ENCODE measurements around the gene NLRP8.
"Not testable (repeated sequence)": the region's sequence is repeated elsewhere in the genome, so short reads cannot be mapped to it uniquely, and the experiment has no call there.

NLRP8 gene

DNA sequence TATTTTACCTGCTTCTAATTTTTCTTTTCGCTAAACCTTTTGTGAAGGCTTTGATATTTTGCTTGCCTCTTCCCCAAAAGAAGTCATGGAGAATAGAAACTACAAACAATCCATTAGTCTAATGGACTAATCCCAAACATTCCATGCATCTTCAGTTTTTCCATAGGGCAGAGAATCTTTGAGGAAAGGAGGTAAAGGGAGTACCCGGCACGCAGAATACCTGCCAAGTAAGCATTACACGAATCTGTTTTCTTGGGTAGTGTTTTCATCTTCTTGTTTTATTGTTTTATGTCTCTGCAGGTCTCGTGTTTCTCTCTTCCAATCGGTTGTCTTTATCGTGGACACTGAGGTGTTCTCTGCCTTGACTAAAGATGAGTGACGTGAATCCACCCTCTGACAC is at the start of gene NLRP8:
Gene NLRP8, plus strand, starts transcription at position 301 of the 400 bp plus-strand sequence.
- no peak within 1 kb of the TSS for H3K27ac Mint-ChIP-seq
- no peaks in the 10 kb centered on the region for H3K27me3 Mint-ChIP-seq (ENCODE audit: low read depth)
- H3K9me3 Mint-ChIP-seq: peaks cover 54% of the 10 kb centered on the region
- DNase-seq (ENCODE audit: low spot score): no peak
- no peaks in the 10 kb centered on the region for H3K4me1 Mint-ChIP-seq (ENCODE audit: low read depth)
- no peak within 1 kb of the TSS for H3K4me3 Mint-ChIP-seq
- H3K36me3 Mint-ChIP-seq (ENCODE audit: low read depth): no peaks in the 10 kb centered on the region

DNA sequence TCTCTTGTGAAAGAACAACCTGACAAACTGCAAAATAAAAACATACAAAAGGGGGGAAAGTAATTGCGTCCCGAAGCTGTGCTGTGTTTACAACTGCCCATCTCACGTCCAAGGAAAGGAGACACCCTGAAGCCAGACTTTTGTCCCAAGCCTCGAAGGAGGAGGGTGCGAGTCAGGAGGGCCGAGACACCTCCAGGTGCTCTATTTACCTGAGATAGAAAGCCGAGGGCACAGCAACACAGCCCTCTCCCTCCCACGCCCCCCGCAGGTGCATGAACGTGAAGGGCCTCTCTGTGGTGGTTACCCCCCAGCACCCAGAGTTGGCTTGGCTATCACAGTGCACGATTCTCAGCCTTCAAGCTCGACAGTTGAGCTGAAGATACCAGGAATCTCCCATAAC is 48.7 kb upstream of the NLRP8 start:
- H3K4me3 Mint-ChIP-seq: no peak overlapping the region
- no peak overlapping the region for H3K27ac Mint-ChIP-seq
- no peaks in the 10 kb centered on the region for H3K27me3 Mint-ChIP-seq (ENCODE audit: low read depth)
- no peaks in the 10 kb centered on the region for H3K4me1 Mint-ChIP-seq (ENCODE audit: low read depth)
- peaks cover 43% of the 10 kb centered on the region for H3K9me3 Mint-ChIP-seq
- no peak for DNase-seq (ENCODE audit: low spot score)
- peaks cover 1% of the 10 kb centered on the region for H3K36me3 Mint-ChIP-seq (ENCODE audit: low read depth)

DNA sequence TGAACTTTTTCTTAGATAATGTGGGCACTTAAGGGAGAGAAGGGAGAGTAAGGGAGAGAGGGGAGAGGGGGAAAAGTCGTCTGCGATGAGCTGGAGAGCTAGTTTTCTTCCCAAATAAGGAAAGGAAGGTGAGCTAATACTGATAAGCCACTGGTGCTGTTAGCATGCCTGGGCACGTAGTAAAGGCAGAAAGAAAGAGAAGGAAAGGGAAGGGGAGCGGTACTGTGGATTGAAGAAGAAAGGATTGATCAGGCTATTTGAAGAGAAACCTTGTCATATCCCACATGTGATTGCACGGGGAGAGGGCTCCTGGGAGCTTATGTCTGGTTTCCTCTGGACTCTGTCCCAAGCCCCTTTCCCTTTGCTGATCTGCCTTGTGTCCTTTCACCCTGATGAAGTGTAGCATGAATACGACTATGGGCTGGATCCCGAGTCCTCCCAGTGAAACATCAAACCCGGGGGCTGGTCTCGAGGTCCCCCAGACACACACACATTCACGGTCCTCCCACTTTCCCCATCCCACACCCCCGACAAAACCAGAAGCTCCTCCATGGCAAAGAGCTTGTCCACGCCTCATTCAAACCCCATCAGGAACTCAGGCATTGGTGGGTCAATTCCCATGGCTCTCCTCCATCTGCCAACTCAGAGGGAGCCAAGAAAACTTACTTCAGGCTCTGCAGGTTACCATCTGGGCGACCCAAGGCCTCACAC is 46.1 kb upstream of the NLRP8 start:
- H3K4me3 Mint-ChIP-seq: no peak overlapping the region
- no peaks in the 10 kb centered on the region for H3K27me3 Mint-ChIP-seq (ENCODE audit: low read depth)
- H3K4me1 Mint-ChIP-seq (ENCODE audit: low read depth): no peaks in the 10 kb centered on the region
- H3K36me3 Mint-ChIP-seq (ENCODE audit: low read depth): peaks cover 1% of the 10 kb centered on the region
- no peak overlapping the region for H3K27ac Mint-ChIP-seq
- no peak for DNase-seq (ENCODE audit: low spot score)
- peaks cover 45% of the 10 kb centered on the region for H3K9me3 Mint-ChIP-seq

DNA sequence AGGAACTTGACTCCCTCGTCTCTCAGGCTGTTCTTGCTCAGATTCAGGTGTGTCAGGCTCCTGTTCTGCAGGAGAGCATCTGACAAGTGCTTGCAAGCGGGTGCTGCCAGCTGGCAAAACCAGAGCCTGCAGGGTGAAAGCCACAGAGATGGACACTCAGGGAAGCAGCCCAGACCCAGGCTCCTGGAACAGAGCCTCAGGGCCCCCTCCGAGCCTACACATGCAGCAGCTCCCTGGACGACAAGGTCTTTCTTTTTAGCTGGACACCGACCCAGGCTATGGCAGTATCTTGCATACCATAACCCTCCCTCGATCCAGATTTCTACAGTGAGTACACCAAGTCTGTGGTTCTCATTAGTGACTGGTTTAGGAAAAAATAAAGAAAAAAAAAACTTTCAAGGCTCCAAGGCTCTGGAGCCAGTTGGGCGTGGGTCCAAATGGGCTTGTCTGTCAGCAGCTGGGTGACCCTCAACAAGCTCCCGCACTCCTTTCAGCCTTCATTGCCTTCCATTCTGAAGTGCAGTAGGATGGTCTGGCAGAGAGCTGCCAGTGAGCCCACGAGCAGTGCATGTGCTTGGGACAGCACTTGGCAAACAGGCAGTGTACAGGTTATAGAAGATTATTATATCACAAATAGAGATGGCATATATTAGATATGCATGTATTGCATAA is 45.4 kb upstream of the NLRP8 start:
- no peak for DNase-seq (ENCODE audit: low spot score)
- peaks cover 42% of the 10 kb centered on the region for H3K9me3 Mint-ChIP-seq
- H3K36me3 Mint-ChIP-seq (ENCODE audit: low read depth): peaks cover 1% of the 10 kb centered on the region
- H3K27me3 Mint-ChIP-seq (ENCODE audit: low read depth): no peaks in the 10 kb centered on the region
- no peak overlapping the region for H3K27ac Mint-ChIP-seq
- H3K4me1 Mint-ChIP-seq (ENCODE audit: low read depth): no peaks in the 10 kb centered on the region
- H3K4me3 Mint-ChIP-seq: no peak overlapping the region

DNA sequence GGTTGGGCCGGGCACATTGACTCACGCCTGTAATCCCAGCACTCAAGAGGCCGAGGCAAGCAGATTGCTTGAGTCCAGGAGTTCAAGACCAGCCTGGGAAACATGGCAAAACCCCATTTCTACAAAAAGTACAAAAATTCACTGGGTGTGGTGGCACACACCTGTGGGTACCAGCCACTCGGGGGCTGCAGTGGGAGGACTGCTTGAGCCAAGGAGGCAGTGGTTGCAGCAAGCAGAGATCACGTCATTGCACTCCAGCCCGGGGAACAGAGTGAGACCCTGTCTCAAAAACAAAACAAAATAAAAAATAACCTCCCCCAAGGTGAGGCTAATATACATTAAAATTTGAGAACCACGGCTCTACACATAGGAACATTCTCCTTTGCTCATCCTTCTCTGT is 40.3 kb upstream of the NLRP8 start:
- Mint-ChIP-seq H3K4me1 (ENCODE audit: low read depth) (no peaks in the 10 kb centered on the region), H3K36me3 (ENCODE audit: low read depth) (no peaks in the 10 kb centered on the region), H3K27ac (no peak overlapping the region), H3K9me3 (peaks cover 69% of the 10 kb centered on the region), H3K27me3 (ENCODE audit: low read depth) (no peaks in the 10 kb centered on the region), H3K4me3 (no peak overlapping the region)
- DNase-seq (ENCODE audit: low spot score): no peak

DNA sequence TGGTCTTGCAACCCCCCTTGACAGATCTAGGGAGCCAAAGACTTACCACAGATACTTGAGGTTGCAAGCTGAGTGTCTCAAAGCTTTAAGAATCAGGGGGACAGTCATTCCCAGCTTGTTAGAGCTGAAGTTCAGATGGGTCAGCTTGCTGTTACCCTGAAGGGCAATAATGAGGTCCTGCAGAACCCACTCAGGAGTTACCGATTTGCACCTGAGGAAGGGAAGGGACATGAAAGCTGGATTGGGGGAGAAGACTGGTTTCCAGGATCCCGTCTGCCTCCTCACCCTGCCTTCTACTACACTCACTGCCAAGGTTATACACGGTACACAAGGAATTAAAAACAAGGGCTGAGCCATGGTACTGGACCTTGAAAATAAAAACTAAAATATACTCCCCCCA is 39.9 kb upstream of the NLRP8 start:
- Mint-ChIP-seq H3K27me3 (ENCODE audit: low read depth) (no peaks in the 10 kb centered on the region), H3K4me1 (ENCODE audit: low read depth) (no peaks in the 10 kb centered on the region), H3K36me3 (ENCODE audit: low read depth) (no peaks in the 10 kb centered on the region), H3K9me3 (peaks cover 74% of the 10 kb centered on the region), H3K4me3 (no peak overlapping the region), H3K27ac (no peak overlapping the region)
- DNase-seq (ENCODE audit: low spot score): no peak

DNA sequence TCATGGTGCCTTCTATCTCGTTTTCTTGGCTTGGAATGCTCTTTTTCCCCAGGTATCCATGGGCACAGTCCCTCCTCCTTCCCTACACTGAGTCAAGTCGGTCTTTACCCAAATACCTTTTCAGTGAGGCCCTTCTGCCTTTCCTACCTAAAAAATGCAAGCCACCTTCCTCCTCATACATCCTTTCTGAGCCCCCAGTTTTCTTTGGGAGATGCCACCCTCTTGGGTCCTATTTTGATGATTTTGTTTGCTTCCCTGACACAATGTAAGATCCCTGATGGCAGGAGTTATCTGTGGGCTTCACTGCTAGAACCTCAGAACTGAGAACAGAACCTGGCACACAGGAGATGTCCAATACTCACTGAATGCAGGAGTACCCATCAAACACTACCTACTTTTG is 37.8 kb upstream of the NLRP8 start:
- H3K4me3 Mint-ChIP-seq: no peak overlapping the region
- H3K9me3 Mint-ChIP-seq: peaks cover 77% of the 10 kb centered on the region
- no peak overlapping the region for H3K27ac Mint-ChIP-seq
- no peak for DNase-seq (ENCODE audit: low spot score)
- H3K27me3 Mint-ChIP-seq (ENCODE audit: low read depth): no peaks in the 10 kb centered on the region
- no peaks in the 10 kb centered on the region for H3K4me1 Mint-ChIP-seq (ENCODE audit: low read depth)
- peaks cover 1% of the 10 kb centered on the region for H3K36me3 Mint-ChIP-seq (ENCODE audit: low read depth)

DNA sequence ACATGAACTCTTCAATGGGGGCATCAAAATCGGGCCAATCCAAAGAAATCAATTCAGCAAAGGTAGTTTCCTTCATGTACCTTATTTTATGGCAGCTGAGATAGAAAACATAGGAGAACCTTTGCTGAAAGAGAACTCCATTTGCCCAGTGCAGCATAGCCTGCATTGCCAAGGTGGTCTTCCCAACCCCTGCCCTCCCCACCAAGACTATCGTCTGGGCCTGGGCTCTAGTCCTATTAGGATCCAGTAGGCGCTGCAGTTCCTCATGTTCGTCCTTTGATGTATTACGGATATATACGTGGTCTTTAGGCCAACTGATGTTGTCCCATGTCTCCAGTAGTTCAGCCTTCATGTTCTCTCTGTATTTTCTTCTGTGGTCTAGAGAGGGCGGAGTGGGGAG is 34.7 kb upstream of the NLRP8 start:
- H3K27ac Mint-ChIP-seq: no peak overlapping the region
- peaks cover 2% of the 10 kb centered on the region for H3K36me3 Mint-ChIP-seq (ENCODE audit: low read depth)
- no peak for DNase-seq (ENCODE audit: low spot score)
- no peaks in the 10 kb centered on the region for H3K4me1 Mint-ChIP-seq (ENCODE audit: low read depth)
- peaks cover 80% of the 10 kb centered on the region for H3K9me3 Mint-ChIP-seq
- H3K27me3 Mint-ChIP-seq (ENCODE audit: low read depth): no peaks in the 10 kb centered on the region
- H3K4me3 Mint-ChIP-seq: no peak overlapping the region

DNA sequence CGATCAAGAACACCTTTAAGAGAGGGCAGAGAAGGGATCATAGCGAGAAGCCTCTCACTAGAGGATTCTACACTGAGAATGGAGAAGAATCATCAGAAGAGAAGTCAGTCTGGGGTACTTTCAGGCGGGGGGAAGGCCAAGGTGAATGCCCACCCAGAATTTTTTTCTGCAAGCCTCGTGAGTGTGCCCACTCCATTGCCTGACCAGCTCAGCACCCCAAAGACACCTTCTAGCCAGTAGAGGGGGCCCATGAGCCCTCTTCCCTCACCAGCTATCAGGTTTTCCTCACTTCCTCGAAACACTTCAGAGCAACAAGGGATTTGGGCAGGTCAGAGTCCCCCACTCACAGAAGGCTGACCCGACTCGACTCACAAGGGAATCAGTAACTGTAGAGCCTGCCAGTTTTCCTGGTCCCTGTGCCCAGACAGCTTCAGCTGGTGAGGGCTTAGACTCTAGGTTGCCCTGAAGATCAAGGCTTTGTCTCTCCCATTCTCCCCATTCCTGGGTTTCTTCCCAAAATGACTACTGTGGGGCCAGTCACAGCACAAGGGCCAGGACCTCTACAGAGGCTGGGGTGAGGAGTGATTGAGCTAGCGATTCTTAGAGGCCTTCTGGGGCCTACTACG is 33.9 kb upstream of the NLRP8 start:
- no peak for DNase-seq (ENCODE audit: low spot score)
- Mint-ChIP-seq H3K4me3 (no peak overlapping the region), H3K27ac (no peak overlapping the region), H3K4me1 (ENCODE audit: low read depth) (no peaks in the 10 kb centered on the region), H3K9me3 (peaks cover 74% of the 10 kb centered on the region), H3K36me3 (ENCODE audit: low read depth) (peaks cover 2% of the 10 kb centered on the region), H3K27me3 (ENCODE audit: low read depth) (no peaks in the 10 kb centered on the region)

DNA sequence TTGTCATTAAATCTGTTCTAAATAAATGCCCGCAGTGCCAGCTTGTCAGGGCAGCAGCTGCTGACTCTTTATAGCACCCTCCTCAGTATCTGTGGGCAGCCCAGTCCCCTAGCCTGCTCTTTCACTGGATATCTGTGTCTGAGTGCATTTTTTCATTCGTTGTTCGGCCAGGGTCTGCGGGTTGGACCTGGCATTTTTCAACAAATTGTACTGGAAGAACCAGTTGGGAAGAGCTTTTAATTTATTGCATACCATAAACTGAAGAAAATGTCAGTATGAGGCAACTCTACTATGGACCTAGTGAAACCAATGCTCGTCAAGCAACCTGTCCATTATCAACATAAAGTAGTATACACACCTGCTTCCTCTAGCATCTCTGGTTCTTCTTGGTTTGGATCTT is 24.1 kb upstream of the NLRP8 start:
- no peak overlapping the region for H3K4me3 Mint-ChIP-seq
- H3K27ac Mint-ChIP-seq: no peak overlapping the region
- DNase-seq (ENCODE audit: low spot score): no peak
- peaks cover 74% of the 10 kb centered on the region for H3K9me3 Mint-ChIP-seq
- no peaks in the 10 kb centered on the region for H3K4me1 Mint-ChIP-seq (ENCODE audit: low read depth)
- H3K36me3 Mint-ChIP-seq (ENCODE audit: low read depth): no peaks in the 10 kb centered on the region
- no peaks in the 10 kb centered on the region for H3K27me3 Mint-ChIP-seq (ENCODE audit: low read depth)

DNA sequence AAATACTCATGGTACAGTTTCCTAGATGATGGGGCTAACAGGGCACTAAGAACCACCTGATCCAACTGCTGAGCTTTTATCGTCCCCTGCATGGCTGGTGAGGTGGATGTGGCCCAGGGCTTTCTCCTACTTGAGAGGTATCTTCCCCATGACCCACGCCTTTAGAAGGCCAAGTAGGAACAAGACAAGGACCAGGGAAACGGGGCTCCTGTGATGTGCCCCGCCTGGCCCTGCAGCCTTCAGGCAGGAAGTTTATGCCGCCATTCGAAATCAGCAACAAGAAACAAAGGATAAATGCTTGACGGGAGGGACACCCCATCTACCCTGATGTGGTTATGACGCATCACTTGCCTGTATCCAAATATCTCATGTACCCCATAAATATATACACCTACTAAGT is 19.6 kb upstream of the NLRP8 start:
- DNase-seq (ENCODE audit: low spot score): no peak
- Mint-ChIP-seq H3K9me3 (peaks cover 64% of the 10 kb centered on the region), H3K4me3 (no peak overlapping the region), H3K27ac (no peak overlapping the region), H3K4me1 (ENCODE audit: low read depth) (no peaks in the 10 kb centered on the region), H3K36me3 (ENCODE audit: low read depth) (no peaks in the 10 kb centered on the region), H3K27me3 (ENCODE audit: low read depth) (no peaks in the 10 kb centered on the region)

DNA sequence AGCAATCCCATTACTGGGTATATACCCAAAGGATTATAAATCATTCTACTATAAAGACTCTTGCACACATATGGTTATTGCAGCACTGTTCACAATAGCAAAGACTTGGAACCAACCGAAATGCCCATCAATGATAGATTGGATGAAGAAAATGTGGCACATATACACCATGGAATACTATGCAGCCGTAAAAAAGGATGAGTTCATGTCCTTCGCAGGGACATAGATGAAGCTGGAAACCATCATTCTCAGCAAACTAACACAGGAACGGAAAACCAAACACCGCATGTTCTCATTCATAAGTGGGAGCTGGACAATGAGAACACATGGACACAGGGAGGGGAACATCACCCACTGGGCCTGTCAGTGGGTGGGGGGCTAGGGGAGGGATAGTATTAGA is 18.4 kb upstream of the NLRP8 start:
- not testable (repeated sequence) for H3K36me3 Mint-ChIP-seq (ENCODE audit: low read depth); H3K27ac Mint-ChIP-seq; H3K27me3 Mint-ChIP-seq (ENCODE audit: low read depth); H3K4me3 Mint-ChIP-seq; H3K4me1 Mint-ChIP-seq (ENCODE audit: low read depth); DNase-seq (ENCODE audit: low spot score)
- peaks cover 62% of the 10 kb centered on the region for H3K9me3 Mint-ChIP-seq

DNA sequence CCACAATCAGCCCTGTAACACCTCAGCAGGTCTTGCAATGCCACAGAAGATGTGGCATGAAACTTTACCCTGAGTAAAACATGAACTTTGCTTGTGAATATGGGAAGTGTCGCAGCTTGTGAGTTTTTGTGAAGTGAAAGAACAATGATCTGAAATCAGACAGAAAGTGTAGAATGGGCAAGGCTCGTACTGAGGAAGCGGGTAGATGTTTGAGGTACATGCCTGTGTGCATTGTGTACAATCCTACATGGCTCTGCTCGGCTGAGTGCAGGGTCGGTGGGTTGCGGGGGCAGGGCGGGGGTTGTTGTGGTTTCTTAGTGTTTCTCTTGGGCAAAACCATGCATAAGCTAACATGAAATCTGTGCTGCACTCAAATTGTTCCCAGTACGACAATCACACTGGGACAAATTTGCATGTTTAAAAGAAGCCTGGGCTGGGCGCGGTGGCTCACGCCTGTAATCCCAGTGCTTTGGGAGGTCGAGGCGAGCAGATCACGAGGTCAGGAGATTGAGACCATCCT is 16.6 kb upstream of the NLRP8 start:
- DNase-seq (ENCODE audit: low spot score): no peak
- no peak overlapping the region for H3K4me3 Mint-ChIP-seq
- no peak overlapping the region for H3K27ac Mint-ChIP-seq
- peaks cover 60% of the 10 kb centered on the region for H3K9me3 Mint-ChIP-seq
- H3K36me3 Mint-ChIP-seq (ENCODE audit: low read depth): no peaks in the 10 kb centered on the region
- no peaks in the 10 kb centered on the region for H3K27me3 Mint-ChIP-seq (ENCODE audit: low read depth)
- H3K4me1 Mint-ChIP-seq (ENCODE audit: low read depth): no peaks in the 10 kb centered on the region

DNA sequence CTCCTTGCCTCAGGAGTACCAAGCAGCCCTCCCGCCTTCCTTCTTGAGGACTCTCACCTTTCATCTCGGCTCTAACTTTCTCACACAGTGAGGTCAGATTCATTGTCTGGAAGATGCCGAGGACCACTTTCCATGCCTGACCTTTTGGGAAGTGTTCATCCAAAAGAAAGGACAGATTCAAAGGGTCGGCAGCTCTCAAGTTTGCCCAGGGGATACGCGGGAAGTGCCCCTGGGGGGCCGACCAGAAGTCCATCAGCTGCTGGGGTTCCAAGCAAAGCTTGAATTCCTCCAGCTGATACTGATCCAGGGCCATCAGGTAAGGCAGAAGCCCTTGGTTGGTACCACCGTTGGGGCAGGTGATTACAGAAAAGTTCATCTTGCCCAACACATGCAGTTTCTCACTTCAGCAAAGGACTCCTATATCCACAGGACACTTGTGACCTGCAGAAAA is 15.7 kb upstream of the NLRP8 start, which contains the start of gene NLRP13:
Gene NLRP13, minus strand, starts transcription at position 401 of the 451 bp plus-strand sequence. Its CDS starts 25 bp downstream, at position 376.
- Mint-ChIP-seq H3K4me3 (no peak within 1 kb of the TSS), H3K4me1 (ENCODE audit: low read depth) (no peaks in the 10 kb centered on the region), H3K27me3 (ENCODE audit: low read depth) (no peaks in the 10 kb centered on the region), H3K36me3 (ENCODE audit: low read depth) (no peaks in the 10 kb centered on the region), H3K27ac (no peak within 1 kb of the TSS), H3K9me3 (peaks cover 53% of the 10 kb centered on the region)
- DNase-seq (ENCODE audit: low spot score): no peak
